Muscle of arm (tissue), 12 donors: ENCODE data around the gene POLDIP2. TPM values are rescaled to one million over a fixed set of nuclear protein-coding genes. Genes with fewer than 3 reads are reported as not detected.

Experiments
- DNase-seq: peaks from one replicate; pipeline ENCODE4 v3.0.0-alpha.2; 2013
- polyA plus RNA-seq, 12 donors: library from polyadenylated mRNA; unstranded; fragments of 120-200 nt; gene quantifications; one replicate each; pipeline ENCODE4 v1.2.1, GENCODE V29; 2013; ENCODE audit not compliant: insufficient read length in 12 of 12

POLDIP2 gene
- polyA plus RNA-seq, 12 donors: 30.2 to 63.0 (median 57.6) TPM; not detected in 1

DNA sequence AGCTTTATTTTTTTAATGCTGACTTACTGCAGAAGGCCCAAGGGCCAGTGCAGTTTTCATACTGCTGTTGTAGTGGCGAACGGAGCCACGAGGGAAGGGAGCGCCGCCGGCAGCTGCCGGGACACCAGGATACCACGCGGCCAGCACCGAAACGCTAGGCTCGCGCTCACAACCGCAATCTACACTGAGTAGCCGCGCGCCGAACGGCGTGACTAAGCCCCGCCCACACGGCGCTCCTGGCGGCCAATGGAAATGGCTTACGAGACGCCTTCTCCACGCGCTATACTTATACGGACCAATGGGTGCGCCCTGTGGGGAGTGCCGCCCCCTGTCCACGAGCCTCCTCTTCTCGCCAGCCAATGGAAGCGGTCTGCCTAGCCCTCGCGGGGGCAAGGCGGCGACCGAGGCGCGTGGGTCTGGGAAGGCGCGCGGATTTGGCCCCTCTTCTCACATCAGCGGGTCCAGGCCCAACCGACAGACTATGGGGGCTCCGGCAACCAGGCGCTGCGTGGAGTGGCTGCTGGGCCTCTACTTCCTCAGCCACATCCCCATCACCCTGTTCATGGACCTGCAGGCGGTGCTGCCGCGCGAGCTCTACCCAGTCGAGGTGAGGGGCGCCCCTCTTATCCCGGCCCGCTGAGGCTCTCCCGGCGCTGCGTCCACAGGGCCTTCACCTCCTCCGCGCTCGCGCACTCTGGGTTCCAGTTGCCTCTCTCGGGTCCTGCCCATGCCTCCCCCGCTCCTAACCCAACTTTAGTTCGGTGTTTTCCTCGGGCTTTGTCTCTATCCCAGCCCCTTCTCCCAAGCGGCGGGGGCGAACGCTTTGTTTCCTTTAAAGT is 38.3 kb downstream of the POLDIP2 start, which contains the start of gene TMEM97:
Gene TMEM97, plus strand, starts transcription at position 442 of the 839 bp plus-strand sequence. Its CDS starts 40 bp downstream, at position 482.
- DNase-seq: peak; percentile 97

GRCh38 chr17:28317966-28318758 is 39.2 kb downstream of the POLDIP2 start:
- DNase-seq: no peak

- DNase-seq: no peak
These were observed 40.0 kb downstream of the POLDIP2 start for GRCh38 chr17:28317099-28317965.

DNA sequence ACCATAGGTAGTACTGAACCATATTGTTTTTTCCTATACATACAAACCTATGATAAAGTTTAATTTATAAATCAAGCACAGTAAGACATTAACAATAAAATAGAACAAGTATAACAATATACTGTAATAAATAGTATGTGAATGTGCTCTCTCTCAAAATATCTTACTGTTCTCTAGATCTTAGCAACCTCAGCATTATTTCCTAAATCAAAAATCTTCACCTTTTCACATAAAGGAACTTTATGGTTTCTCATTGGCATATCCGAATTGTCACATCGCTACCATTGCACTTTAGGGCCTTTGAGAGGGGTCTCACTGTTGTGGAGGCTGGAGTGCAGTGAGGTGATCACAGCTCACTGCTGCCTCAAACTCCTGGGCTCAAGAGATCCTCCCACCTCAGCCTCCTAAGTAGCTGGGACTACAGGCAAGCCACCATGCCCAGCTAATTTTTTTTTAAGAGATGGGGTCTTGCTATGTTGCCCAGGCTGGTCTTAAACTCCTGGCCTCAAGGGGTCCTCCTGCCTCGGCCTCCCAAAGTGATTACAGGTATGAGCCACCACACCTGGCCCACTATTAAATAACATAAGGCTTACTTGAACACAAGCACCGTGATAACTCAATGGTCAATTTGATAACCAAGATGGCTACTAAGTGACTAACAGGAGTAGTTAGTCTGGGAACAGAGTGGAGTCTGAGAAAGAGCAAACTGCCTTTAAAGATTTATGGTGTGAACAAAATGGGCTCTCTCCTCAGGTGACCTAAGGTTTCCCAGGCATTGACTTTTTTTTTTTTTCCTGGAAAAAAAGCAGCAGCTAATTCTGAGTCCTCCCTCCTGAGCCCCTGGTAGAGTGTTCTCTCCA is 41.3 kb downstream of the POLDIP2 start:
- DNase-seq: no peak

- DNase-seq: no peak
These were observed 43.5 kb downstream of the POLDIP2 start for GRCh38 chr17:28313841-28314240.

DNA sequence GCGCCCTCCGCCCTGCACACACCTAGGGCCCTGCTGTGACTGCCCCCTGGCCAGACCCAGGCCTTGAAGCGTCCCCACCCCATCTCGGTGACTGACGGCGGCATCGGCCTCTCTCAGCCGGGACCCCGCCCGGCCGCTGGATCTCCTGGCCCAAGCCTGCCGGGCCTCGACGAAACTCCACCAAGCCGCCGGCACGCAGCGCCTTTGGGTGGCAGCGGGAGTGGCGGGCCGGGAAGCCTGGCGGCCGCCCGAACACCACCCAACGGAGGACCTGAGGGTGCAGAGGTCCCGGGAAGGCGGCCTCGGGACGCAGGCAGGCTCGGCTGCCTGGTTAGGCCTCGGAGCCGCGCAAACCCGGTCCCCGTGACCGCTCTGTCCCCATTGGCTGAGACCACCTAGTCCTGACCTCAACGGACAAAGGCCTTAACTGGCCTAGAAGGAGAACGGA is 50.3 kb downstream of the POLDIP2 start:
- no peak for DNase-seq

DNA sequence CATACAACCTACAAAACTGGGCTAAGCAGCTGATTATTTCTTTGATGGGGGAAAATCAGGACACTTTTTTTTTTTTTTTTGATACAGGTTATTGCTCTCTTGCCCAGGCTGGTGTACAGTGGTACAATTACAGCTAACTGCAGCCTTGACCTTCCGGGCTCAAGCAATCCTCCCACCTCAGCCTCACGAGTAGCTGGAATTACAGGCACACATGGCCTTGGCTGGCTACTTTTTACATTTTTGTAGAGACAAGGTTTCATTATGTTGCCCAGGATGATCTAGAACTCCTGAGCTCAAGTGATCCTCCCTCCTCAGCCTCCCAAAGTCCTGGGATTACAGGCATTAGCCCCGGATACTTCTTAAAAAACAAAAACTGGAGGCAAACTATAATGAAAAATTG is 58.9 kb downstream of the POLDIP2 start:
- no peak for DNase-seq

Other genes with a start within 250 kb of the POLDIP2 start
- gene TMEM97, start 38.3 kb downstream of the POLDIP2 start, polyA plus RNA-seq: 10 to 100 TPM in 11 of 12 donors, not detected in 1; 14.9 to 50.2 (median 21.7) TPM
- gene IFT20, start 22.1 kb downstream of the POLDIP2 start, polyA plus RNA-seq: 10 to 100 TPM in 11 of 12 donors, not detected in 1; 20.2 to 74.8 (median 37.7) TPM
- 10 to 100 TPM in 11 of 12 donors, not detected in 1; 28.3 to 40.3 (median 32.2) TPM for gene TNFAIP1, start 21.8 kb downstream of the POLDIP2 start, polyA plus RNA-seq
- gene SEBOX, start 7.7 kb upstream of the POLDIP2 start, polyA plus RNA-seq: not detected
- gene VTN, start 12.8 kb upstream of the POLDIP2 start, polyA plus RNA-seq: 10 to 100 TPM in 1 of 12 donors, 1 to 10 TPM in 2, under 1 TPM in 7, not detected in 2; 0.34 to 13.8 (median 0.63) TPM
- 10 to 100 TPM in 1 of 12 donors, 1 to 10 TPM in 10, not detected in 1; 4.3 to 21.5 (median 5.4) TPM for gene SARM1, start 14.2 kb upstream of the POLDIP2 start, polyA plus RNA-seq
- 10 to 100 TPM in 3 of 12 donors, 1 to 10 TPM in 8, not detected in 1; 6.3 to 10.2 (median 9.0) TPM for gene SLC46A1, start 48.7 kb upstream of the POLDIP2 start, polyA plus RNA-seq
- gene SLC13A2, start 116.1 kb upstream of the POLDIP2 start, polyA plus RNA-seq: 10 to 100 TPM in 1 of 12 donors, under 1 TPM in 1, not detected in 10; 0.12 to 18.2 TPM
- 10 to 100 TPM in 1 of 12 donors, 1 to 10 TPM in 2, under 1 TPM in 1, not detected in 8; 0.13 to 10.7 (median 2.1) TPM for gene FOXN1, start 148.8 kb upstream of the POLDIP2 start, polyA plus RNA-seq
- 10 to 100 TPM in 11 of 12 donors, not detected in 1; 10.0 to 35.2 (median 14.3) TPM for gene UNC119, start 195.1 kb upstream of the POLDIP2 start, polyA plus RNA-seq
- gene PIGS, start 214.0 kb upstream of the POLDIP2 start, polyA plus RNA-seq: 10 to 100 TPM in 11 of 12 donors, not detected in 1; 35.5 to 66.0 (median 45.0) TPM
- 1 to 10 TPM in 9 of 12 donors, under 1 TPM in 1, not detected in 2; 0.85 to 7.5 (median 2.1) TPM for gene ALDOC, start 219.4 kb upstream of the POLDIP2 start, polyA plus RNA-seq
- 10 to 100 TPM in 11 of 12 donors, not detected in 1; 13.4 to 40.4 (median 20.9) TPM for gene SPAG5, start 241.5 kb upstream of the POLDIP2 start, polyA plus RNA-seq